GM19240 (cell line): ENCODE results near the gene ALOX15.
"Not testable (repeated sequence)": the region's sequence is repeated elsewhere in the genome, so short reads cannot be mapped to it uniquely, and the experiment has no call there.

Experiments used
- DNase-seq: peaks from one replicate; pipeline ENCODE4 v3.0.0; 2011; ENCODE audit warnings: low spot score; ENCODE audit not compliant: insufficient read length

ALOX15 gene, protein sequence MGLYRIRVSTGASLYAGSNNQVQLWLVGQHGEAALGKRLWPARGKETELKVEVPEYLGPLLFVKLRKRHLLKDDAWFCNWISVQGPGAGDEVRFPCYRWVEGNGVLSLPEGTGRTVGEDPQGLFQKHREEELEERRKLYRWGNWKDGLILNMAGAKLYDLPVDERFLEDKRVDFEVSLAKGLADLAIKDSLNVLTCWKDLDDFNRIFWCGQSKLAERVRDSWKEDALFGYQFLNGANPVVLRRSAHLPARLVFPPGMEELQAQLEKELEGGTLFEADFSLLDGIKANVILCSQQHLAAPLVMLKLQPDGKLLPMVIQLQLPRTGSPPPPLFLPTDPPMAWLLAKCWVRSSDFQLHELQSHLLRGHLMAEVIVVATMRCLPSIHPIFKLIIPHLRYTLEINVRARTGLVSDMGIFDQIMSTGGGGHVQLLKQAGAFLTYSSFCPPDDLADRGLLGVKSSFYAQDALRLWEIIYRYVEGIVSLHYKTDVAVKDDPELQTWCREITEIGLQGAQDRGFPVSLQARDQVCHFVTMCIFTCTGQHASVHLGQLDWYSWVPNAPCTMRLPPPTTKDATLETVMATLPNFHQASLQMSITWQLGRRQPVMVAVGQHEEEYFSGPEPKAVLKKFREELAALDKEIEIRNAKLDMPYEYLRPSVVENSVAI

DNA sequence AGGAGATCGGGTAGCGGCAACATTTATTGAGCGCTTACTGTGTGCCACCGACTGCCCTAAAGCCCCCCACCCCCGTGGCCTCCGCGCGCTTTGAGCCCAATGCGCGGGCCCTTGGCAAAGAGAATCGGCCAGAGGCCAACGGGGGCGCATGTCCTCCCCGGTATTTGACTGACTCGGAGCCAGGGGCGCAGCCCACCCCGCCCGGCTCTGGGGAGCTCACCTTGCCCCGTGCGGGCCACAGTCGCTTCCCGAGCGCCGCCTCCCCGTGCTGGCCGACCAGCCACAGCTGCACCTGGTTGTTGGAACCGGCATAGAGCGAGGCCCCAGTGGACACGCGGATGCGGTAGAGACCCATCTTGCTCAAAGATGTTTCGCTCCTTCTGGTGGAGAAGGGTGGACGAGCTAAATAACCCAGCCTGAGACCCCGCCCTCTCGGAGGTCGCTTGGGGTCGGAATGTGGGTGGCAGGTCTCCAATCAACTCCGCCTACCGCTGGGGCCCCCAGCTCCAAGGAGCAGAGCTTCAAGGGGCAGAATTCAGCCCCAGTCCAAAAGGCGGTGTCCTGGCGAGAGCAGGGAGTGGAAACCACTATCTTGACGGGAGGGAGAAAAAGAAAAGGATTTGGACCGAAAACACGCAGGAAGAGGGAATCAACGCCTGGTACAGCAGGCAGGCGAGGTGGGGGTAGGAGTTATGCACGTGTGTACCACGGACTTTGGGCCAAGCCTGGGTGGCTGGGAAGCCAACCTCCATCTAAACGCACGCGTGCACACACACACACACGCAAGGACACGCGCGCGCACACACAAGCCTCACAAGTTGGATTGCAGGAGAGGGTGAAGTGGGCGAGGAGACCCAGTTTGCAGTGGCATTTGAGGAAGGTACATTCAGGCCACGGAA, at the start of gene ALOX15:
TSS of gene ALOX15 (minus strand) at position 382 of the 899 bp plus-strand sequence. CDS start at position 355, 27 bp downstream.
- DNase-seq: no peak

GRCh38 chr17:4690745-4691144, 49.3 kb upstream of the ALOX15 start:
- DNase-seq: no peak

GRCh38 chr17:4689872-4690271, 48.4 kb upstream of the ALOX15 start:
- DNase-seq: not testable (repeated sequence)

DNA sequence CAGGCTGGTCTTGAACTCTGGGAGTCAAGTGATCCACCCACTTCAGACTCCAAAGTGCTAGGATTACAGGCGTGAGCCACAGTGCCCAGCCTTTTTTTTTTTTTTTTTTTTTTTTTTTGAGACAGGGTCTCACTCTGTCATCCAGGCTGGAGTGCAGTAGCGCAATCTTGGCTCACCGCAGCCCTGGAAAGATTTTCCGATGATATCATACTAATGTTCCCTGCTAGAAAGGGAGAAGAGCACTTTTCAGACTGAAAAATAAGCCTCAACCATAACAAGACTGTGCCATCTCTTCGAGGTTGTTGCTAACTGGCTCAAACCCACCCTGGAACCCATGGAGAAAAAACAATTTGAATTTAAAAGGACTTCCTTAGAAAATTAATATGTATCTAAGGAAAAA, 42.3 kb upstream of the ALOX15 start:
- not testable (repeated sequence) for DNase-seq

GRCh38 chr17:4679658-4680057, 38.2 kb upstream of the ALOX15 start:
- no peak for DNase-seq

DNA sequence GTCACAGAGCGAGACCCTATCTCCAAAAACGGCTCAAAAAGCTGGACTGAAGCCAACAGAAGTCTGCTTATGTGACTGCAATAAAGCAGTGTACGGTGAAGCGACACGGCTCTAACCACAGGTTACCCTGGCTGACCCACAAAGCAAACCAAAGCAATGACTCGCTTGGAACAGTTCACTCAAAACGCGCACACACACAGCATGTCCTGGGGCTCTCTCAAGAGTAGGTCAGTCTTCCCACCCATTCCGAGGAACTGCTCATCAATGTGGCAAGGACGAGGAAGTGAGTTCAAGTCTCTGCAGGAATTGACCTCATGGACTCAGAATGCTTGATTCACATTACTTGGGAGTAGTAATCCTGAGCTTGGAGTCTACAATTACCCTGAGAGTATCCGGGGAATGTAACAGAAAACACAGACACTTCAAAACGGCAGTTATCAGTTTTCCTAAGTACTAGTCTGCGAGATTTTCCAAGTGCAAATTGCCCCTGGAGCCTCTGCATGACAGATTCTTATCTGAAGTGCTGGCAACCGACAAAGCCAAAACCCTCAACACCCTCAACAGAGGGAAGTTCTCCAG, 37.1 kb upstream of the ALOX15 start:
- DNase-seq: no peak

GRCh38 chr17:4676791-4677190, 35.3 kb upstream of the ALOX15 start:
- DNase-seq: no peak

DNA sequence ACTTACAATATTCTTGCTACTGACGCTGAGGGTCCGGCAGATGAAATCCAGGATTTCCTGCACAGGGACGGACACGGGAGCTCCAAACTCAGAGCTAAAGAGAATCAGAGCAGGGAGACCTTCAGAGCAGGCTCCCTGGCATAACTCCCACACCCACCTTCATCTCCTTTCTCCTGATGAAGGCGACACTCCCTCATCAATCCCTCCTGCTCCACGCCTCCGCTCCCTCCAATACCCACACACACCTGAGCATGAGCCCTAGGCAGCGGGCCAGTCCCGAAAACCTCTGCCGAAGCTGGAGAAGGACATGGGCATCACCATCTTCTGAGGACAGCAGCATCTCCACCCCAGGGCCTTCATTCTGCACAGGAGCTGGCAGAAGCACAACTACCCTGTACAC, 34.3 kb upstream of the ALOX15 start:
- no peak for DNase-seq

- no peak for DNase-seq
Measured at GRCh38 chr17:4674685-4674998, 33.2 kb upstream of the ALOX15 start.

DNA sequence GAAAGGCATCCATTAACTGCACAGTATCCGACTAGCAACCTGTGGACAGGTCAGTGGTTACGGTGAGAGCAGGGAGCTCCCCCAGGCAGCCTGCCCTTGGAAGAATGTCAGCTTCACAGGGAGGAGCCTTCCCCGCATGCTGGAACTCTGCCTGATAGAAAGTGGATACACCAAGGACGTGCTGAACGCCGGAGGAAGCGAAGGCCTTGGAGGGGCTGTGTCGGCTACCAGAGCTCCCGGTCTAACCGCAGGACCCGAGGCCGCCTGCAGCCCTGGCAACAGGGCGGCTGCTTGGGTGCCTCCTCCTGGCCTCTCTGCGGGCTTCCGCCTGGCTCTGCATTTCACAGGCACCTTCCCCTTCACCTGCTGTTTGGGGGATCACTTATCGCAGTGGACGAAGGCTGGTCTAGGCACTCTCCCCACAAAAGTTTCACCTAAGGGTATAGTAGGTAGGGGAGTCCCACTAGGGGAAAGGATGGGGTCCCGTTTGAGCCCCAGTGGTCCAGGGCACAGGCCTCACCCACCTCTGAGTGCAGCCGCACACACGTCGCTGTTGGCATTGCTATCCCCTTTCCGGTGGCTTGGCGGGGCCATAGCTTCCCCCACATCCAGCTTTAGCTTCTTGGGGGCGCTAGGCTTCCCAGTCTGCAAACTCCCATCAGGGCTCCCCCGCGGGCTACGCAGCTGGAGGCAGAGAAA, 32.7 kb upstream of the ALOX15 start:
- DNase-seq: no peak

DNA sequence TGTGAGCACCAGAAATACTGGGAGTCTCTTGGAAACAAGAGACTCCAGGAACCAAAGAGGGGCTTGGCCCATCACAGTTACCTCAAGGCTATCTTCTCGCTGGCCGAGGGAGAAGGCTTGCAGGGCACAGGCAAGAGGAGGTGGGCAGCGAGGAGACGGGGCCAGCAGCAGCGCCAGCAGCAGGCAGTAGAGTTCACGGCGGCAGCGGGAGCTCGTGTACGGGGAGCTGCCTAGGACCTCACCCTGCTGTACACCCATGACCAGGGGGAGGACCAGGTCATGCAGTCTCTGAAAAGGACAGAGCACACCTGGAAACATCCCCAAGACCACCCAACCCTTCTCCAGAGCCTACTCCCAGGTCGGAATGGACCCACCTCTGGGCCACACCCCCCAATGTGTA, 31.7 kb upstream of the ALOX15 start:
- DNase-seq: no peak

DNA sequence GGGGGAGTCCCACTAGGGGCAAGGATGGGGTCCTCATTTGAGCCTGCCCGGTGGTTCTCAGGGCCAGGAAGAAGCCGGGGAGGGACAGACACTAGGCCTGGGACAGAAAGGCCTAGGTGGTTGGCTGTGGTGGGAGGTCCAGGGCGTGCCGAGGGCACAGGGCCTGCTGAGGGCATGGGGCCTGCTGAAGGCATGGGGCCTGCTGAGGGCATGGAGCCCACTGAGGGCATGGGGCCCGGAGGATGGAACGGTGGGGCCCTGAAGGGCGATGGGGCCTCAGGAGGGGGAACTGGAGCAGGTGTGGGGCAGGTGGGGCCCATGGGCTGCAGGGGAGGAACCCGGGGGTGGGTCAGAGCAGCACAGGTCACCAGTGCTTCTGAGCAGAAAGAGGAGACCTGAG, 31.3 kb upstream of the ALOX15 start:
- DNase-seq: no peak

DNA sequence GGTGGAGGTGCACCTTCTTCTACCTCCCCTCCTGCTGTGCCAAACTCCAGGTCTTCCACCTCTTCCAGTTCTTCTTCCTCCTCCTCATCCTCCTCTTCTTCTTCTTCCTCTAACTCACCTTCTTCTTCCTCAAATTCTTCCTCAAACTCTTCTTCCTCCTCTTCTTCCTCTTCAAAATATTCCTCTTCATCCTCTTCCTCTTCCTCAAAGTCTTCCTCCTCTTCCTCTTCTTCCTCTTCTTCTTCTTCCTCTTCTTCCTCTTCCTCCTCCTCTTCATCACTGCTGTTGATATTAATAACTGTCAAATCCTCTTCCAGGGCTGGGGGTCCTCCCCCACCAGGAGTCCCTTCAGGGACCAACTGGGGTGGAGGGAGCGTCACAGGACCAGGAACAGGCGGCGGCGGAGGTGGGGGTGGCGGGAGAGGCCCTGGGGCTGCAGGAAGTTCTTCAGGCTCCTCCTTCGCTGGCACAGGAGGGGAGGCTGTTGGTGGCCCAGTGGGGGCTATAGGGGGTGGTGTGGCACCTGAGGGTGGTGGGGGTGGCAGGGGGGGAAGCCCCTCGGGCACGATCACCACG, 30.7 kb upstream of the ALOX15 start:
- no peak for DNase-seq

DNA sequence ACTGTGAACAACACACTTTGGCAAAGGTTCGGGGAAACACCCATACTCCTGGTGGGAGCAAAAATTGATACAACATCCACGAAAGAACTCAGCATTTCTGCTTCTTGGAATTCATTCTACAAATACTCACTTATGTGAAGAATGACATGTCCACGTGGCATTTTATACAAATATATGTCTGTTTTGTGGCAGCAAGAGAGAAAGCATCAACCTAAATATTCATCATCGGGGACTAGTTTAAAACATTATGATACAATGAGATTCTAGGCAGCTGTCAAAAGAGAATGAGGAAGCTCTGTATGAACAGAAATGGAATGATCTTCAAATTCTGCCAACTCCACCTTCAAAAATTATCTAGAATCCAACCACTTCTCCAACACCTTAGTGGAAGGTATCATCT, 25.7 kb upstream of the ALOX15 start:
- no peak for DNase-seq

GRCh38 chr17:4666296-4666695, 24.8 kb upstream of the ALOX15 start:
- DNase-seq: no peak

- DNase-seq: no peak
Measured at GRCh38 chr17:4665027-4665426, 23.5 kb upstream of the ALOX15 start.

DNA sequence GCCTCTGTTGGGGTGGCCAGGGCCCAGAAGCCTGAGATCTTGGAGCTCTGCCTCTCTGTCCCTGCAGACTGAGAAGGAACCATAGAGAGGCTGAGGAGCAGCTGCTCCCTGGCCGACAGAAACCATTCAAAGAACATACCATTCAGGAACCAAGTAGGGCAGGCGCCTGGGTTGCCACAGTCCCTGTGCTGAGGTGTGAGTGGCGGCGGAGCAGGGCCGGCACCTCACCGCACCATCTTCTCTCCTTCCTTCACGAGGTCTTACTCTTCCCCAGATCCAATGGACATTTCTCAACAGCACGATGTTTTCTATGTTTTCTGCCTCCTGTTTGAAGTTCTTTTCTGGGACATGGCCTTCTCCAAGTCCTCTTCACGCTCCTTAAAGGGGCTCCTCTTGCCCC, 22.8 kb upstream of the ALOX15 start:
- DNase-seq: no peak

- DNase-seq: no peak
Measured at GRCh38 chr17:4663711-4664110, 22.2 kb upstream of the ALOX15 start.

DNA sequence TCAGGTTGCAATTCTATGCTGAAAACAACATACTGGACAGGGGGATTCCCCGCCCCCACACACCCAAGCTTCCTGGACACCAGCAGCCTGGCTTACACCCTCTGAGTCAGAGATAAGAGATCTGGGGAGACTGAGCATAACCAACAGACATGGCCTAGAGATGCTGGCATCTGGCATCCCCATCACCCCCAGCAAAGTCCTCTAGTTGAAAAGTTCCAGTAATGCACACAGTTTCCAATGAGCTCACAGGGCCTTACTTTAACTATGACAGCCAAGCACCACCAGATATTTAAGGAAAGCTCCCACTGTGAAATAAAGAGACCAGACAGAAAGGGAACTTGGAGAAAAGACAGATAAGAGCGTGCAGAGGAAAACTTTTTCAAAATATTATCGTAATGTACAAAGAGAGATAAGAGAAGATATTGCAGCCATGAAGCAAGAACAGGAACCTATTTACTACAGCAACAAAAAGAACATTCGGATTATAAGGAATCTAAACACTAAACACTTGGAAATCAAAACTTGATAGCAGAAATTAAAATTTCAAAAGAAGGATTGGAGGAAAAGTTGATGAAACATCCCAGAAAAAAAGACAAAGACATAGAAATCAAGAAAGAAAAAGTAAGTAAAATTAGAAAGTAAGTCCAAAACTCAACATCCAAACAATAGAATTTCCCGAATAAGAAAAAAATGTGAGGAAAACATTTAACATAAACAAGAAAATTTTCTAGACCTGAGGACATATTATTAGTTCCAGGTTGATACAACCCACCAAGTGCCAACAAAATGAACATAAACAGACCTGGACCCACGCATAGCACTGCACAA, 17.2 kb upstream of the ALOX15 start:
- peak; percentile 45 for DNase-seq

DNA sequence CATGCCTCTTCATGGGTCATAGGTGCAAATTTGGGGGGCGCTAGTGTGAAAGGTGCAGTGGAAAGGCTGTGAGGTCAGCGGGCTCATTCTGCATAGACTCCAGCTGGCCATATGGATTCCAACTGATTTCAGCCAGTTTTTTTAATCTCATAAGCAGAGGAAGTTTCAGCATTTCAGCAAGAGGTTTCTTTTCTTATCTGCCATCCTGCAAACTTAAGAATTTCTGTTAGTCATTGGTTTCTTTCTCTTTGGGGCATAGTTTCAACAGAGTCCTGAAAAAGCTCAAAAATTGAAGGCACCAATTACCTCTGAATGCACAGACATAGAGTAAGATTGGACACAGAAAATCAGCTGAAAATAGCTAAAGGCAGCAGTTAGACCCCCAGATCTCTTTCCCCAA, 16.2 kb upstream of the ALOX15 start:
- no peak for DNase-seq
